CD4-positive, alpha-beta T cell treated with Interleukin-6 at 100 ng/mL for 8 hours (primary cell): ENCODE measurements around the gene OR8J3.
"Not testable (repeated sequence)": the region's sequence is repeated elsewhere in the genome, so short reads cannot be mapped to it uniquely, and the experiment has no call there.

Source experiments
- DNase-seq: peaks from one replicate; pipeline ENCODE4 v3.0.0-alpha.2; 2020; ENCODE audit warnings: mixed read lengths, low spot score

Gene OR8J3

GRCh38 chr11:56140151-56140661 lies at the start of gene OR8J3:
Gene OR8J3 (minus strand): TSS chr11:56140201. CDS start chr11:56137718, 2,483 bp downstream.
- DNase-seq: no peak

GRCh38 chr11:56188602-56189001 lies 48.6 kb upstream of the OR8J3 start:
- no peak for DNase-seq

- no peak for DNase-seq
These were observed 43.5 kb upstream of the OR8J3 start for GRCh38 chr11:56183459-56183858.

GRCh38 chr11:56176318-56176717 lies 36.3 kb upstream of the OR8J3 start, which contains the start of gene OR5J2:
Gene OR5J2 (plus strand): TSS chr11:56176618. CDS start chr11:56176618, 0 bp downstream.
- no peak for DNase-seq

DNA sequence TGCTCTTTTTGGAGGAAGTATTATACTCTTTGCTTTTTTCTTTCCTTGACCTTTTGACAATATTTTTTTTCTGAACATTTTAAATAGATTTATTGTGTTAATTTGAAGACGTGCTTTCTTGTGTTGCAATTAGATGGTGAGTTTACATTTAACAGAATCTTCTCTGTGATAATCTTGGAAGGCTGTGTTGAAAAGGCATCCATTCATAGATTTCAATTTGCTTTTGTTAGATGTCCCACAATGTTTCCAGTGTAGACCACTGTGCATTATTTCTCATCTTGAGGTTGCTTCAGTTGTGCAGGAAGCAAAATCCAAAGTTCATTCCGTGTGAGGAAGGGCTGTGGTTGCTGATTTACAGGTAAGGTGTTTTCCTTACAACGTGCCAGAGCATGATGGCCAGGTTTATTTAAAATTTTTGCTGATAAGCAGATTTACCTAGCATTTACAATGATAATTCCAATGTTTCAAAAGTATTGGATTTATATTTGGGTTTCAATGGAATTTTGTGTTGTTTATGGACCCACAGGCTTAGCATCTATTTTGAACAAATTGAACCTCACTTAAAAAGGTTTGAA lies 32.3 kb upstream of the OR8J3 start:
- DNase-seq: no peak

- no peak for DNase-seq
These were observed 23.8 kb upstream of the OR8J3 start for GRCh38 chr11:56163804-56164203.

DNA sequence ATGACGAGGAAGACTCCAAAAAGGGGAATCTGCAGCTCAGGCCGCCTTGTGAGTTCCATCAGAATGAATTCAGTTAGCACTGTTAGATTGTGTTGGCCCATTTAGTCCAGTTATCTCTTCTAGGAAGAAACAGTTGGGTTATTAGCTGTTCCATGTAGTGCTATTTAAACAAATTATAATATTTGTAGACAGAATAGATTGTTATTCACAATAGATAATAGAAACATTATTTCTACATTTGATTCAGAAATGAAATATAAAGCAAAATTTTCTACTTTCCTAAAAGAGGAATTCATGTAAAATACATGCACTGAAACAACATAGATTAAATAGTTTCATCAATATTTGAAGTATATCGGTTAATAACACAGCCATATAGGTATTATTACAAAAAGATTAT lies 20.2 kb upstream of the OR8J3 start, which contains the start of gene OR8K5:
Gene OR8K5 (minus strand): TSS at position 101 of the 400 bp plus-strand sequence. CDS start 0 bp downstream, at position 101.
- no peak for DNase-seq

- DNase-seq: no peak
These were observed 12.3 kb upstream of the OR8J3 start for GRCh38 chr11:56152333-56152732.

DNA sequence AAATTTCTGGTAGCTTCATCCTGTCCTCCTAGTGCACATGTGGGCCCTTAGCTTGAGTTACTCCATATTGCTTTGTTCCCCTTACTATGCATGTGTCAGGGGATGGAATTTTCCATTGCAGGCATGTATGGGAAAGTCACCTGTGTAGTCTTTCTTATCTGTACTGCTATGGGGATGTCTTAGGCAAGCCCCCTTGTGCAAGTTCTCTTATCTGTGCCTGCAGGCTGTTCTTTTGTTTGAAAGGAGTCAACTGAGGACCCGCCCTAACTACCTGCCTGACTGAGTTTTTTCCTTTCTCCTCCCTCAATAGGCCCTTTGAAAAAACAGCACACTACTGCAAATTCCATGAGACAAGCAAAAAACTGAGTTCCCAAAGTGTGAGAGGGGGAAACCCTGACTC lies 11.4 kb upstream of the OR8J3 start:
- no peak for DNase-seq

GRCh38 chr11:56143681-56144080 lies 3.7 kb upstream of the OR8J3 start:
- not testable (repeated sequence) for DNase-seq

- DNase-seq: no peak
These were observed 17.9 kb downstream of the OR8J3 start, which contains the start of gene OR8H3 for GRCh38 chr11:56122073-56122472. Gene OR8H3 (plus strand): TSS chr11:56122373. CDS start chr11:56122373, 0 bp downstream.

DNA sequence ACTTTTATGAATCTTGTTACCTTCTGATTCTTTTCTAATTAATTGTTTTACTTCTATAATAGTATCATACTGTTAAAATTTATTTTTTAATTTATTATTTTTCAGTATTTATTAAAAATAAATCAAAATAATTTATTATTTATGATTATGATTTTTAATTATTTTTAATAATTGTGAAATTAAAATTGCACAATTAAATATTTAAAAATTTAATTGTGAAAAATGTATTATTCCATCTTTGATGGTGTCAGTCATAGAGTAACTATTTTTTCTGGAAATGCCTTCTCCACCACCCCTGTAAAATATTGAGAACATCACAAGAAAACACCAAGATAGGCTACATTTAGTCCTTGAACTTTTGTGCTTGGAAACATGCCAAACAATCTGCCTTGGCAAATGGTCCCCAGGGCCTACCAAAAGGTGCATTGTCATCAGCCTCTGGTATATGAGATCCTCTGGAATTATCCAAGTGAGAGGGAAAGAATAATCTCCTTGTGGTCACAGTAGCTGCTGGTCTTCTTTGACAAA lies 36.7 kb downstream of the OR8J3 start, which contains the start of gene OR8H2:
Gene OR8H2 (plus strand): TSS at position 478 of the 528 bp plus-strand sequence. CDS start 1,356 bp downstream, outside the sequence.
- no peak for DNase-seq

DNA sequence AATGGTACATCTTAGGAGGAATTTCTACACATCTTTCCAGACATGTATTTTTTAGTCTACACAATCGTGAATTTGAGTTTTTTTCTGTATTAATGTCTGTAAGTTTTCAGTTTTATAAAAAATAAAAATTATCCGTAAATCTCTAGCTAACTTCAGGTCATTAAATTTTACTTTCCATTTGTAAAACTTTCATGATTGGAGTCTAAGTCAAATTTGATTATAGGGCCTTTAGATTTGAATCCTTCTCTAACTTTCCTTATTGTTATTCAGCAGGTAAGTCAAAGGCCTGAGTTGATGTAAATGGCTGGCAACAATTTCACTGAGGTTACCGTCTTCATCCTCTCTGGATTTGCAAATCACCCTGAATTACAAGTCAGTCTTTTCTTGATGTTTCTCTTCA lies 47.0 kb downstream of the OR8J3 start, which contains the start of gene OR8I2:
Gene OR8I2 (plus strand): TSS at position 301 of the 400 bp plus-strand sequence. CDS start 0 bp downstream, at position 301.
- DNase-seq: no peak

DNA sequence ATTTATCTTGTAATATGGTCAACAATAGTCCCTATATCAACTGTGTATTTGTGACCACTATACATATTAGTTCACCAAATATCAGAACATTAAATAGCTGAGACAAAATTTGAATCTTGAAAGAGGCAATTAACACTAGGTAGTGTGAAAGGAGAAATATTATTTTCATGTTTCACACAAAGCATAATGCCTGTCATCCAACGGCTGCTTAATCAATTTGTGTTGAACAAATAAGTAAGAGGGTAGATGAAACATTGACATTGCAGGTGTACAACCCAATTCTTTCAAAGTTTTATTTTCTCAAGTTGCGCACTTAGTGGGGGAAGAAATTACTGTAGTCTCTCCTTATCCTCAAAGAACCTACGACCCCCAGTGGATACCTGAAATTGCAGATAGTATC lies 50.3 kb downstream of the OR8J3 start:
- no peak for DNase-seq
